Measurements from ENCODE around the gene ANKRD44.

The ANKRD44 gene

DNA sequence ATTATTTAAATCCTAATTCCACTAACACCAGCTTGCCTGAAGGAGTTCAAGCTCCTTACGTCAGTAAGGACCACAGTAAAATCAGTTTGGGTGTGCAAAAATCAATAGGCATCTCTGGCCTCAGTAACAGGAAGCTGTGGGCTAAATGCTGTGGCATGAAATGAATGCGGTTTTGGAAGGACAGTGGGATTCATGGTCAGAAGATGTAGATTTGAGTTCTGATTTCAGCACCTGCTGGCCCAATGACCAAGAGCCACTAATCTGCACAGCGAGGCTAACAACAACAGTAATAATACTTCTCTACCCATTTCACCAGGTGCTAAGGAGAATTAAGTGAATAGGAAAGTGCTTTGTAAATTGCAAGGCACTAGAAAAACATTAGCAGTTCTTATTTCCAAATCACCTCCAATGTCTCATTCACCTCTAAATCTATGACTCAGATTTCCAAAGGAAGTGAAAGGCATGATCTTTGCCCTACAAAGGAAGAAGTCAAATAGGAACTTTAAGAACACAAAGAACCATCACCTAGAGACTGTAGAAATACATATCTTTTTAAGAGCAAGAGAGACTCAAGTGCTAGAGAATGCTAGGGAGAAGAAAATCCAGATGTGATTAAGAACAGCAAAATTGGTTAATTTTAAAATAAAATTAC lies 172.6 kb downstream of the ANKRD44 start:
- DNase-seq, result no peak

DNA sequence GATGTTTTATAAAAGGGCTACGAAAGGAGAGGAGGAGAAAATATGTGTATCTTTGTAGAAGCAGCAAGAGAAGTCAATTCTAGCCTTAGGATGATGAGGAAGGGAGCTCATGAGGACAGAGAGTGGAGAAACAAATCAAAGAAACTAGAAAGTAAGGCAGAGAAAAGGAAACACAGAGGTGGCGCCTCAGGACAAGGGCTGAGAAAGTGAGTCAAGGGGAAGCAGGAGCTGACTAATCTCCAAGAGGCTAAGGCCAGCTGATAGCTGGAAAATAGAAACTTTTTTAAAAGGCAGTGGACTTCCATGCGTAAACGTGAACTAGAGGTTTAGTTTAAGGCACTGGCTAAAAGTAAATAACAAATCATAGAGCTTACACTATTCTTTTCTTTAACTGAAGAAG lies 173.3 kb downstream of the ANKRD44 start:
- no peak for DNase-seq

DNA sequence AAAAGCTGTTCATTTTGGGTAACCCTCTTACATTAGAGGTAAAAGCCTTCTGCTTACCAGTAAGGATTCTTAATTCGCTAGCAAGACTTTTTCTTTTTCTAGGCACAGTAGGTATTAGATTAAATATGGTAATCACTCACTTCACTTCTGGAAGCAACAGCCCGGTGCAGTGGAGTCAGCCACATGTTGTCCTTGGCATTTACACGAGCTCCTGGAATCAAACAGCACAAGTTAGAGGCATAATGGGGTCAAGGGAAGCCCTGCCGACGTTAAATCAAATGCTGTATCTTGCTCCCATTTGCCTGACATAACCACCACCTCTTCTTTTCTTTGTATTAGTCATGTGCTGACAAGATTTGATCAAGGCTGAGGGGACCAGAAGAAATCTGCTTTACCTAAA lies 174.1 kb downstream of the ANKRD44 start:
- DNase-seq, result no peak

DNA sequence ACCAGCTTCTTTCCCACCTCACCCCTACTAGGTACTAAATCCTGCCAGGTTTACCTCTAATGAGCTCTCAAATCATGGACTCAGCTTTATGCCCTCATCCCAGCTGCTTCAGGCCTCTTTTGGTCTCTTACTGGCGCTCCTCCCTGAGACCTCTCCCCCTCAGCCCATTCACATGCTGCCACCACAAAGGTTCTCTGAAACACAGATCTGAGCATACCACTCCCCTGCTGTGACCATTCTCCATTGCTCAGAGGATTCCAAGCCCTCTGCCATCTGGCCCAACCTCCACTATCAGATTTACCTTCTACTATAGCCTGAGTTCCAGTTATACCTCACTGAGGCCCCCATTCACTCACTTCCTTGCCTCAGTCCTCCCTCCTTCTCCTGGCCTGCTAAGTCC lies 174.8 kb downstream of the ANKRD44 start:
- no peak for DNase-seq

DNA sequence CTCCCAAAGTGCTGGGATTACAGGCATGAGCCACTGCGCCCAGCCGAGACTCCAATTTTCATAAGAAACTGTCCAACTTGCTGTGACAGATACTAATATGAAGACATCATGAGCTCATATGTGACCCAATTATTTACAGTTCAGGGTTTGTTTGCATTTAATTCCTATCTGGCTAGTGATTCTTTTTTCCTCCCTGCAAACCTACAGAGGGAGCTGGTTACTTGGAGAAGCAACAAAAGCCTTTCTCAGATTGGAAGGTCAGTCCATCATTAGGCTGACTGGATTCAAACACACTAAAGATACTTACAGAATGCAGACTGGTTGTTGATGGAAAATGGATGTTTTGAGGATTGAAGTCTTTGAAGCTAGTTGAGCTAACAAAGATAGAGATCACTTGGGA lies 176.4 kb downstream of the ANKRD44 start:
- no peak for DNase-seq

DNA sequence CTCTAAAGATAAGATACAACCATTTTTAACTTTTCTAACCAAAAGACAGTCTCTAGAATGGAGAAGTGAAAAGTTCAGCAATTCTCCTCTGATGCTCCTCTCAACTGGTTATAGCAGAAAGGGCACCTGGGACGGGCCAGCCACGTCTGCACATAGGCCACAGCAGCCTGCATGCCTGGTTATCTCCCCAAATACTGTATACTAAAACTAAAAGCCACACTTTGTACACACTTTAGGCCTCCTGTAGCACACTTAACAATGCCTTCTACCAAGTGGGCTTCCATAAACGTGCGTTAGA lies 179.1 kb downstream of the ANKRD44 start:
- DNase-seq, result no peak

DNA sequence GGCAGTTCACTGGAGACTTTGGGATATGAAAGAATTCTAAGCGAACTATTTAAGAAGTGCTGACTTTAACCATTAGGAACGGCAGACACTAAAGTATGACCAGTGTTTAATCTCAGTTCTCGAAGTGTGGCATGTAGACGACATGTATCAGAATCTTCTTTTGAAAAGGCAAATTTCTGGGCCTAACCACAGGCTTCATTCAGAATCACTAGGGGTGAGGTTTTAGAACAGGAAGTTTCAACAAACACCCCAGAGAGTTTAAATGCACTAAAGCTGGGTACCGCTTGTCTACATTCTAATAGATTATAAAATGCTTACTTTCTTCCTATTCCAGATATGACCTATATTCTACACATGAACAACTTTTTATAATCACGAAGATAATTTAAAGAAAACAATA lies 180.3 kb downstream of the ANKRD44 start:
- DNase-seq, result no peak

DNA sequence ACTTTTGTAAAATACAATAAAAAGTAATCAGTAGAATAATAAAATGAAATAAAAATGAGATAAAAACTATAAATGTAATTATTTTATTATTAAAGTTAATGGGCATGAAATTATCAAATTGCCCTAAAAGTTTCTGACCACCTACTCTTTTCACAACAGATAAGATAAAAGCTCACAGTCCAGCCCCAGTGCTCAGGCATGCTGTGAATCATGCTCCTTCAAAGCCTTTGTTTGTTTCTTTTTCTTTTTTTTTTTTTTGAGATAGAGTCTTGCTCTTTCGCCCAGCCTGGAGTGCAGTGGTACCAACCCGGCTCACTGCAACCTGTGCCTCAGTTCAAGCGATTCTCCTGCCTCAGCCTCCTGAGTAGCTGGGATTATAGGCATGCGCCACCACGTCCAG lies 181.7 kb downstream of the ANKRD44 start:
- DNase-seq, result no peak

DNA sequence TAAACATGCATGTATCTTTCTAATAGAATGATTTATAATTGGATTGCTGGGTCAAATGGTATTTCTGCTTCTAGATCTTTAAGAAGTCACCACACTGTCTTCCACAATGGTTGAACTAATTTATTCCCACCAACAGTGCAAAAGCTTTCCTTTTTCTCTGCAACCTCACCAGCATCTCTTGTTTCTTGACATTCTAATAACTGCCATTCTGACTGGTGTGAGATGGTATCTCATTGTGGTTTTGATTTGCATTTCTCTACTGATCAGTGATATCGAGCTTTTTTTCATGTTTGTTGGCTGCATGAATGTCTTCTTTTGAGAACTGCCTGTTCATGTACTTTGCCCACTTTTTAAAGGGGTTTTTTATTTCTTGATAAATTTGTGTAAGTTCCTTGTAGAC lies 182.5 kb downstream of the ANKRD44 start:
- no peak for DNase-seq

DNA sequence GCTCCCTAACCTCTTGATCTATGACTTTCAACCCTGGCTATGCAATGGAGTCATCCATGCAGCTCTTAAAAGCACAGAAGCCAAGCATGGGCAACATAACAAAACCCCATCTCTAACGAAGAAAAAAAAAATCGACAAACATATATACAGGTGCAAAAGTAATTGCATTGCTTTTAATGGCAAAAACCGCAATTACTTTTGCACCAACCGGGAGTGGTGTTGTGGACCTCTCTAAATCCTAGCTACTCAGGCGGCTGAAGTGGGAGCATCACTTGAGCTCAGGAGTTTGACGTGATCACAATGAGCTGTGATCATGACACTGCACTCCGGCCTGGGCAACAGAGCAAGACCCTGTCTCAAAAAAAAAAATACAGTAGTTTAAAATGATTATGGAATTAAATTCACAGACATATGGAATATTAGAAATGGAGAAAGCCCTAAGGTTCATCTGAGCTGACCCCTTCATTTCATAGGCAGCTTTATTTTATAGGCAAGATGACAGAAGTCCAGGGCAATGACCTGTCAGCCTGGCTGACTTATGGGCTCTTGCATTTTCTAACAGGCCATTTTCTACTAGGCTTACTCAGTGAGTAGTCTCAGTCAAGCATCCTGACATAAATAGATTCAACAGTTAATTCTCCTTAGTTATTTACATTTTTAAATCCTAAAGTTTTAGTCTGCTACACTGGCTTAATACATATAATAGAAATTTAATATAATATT lies 183.8 kb downstream of the ANKRD44 start:
- DNase-seq, result no peak

DNA sequence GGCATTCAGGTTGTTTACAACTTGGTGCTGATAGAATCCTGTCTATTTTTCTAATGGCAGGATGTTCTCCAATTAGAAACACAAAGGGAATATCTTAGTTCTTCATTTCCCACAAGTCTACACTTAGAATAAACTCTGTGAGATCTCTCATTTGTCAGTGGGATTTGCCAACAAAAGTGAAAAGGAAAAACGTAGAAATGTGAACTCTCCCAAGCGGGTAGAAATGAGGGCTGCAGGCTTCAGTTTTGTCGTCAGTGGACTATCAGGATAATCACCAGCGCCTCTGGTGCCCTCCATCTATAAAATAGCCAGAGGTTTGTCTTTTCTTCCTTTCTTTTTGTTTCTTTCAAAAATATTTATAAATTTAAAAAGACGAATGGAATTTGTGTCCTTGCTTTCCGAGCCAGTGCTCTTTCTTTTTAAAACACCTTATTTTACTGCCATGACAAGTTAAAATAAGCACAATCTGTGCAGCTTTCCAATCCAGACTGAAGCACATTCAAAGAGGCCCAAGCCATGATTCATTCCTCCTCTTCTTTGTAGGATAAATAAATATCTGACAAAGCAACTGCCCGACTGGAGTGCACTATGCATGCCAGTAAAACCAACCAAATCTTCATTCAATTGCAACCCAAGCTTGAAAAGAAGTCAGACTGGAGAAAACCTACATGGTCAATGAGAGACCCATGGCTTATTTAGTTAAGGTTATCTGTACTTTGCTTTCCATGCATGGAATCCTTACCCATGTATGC lies 185.8 kb downstream of the ANKRD44 start:
- no peak for DNase-seq

DNA sequence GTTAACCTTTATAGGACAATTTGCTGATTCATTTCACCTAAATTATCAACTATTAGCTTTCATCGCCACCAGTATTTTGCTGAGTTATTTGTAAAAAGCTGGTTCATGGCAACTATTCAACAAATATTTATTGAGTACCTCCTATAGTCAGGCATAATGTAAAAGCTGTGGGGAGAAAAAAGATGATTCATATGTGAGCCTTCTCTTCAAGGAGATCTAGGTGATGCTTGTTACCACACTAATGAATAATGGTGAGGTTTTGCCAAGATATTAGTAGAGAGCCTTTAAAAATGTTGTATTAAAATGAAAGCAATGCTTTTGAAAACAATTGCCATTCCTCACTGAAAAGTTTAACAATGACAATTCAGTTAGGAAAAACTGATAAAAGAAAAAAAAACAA lies 187.8 kb downstream of the ANKRD44 start:
- no peak for DNase-seq

DNA sequence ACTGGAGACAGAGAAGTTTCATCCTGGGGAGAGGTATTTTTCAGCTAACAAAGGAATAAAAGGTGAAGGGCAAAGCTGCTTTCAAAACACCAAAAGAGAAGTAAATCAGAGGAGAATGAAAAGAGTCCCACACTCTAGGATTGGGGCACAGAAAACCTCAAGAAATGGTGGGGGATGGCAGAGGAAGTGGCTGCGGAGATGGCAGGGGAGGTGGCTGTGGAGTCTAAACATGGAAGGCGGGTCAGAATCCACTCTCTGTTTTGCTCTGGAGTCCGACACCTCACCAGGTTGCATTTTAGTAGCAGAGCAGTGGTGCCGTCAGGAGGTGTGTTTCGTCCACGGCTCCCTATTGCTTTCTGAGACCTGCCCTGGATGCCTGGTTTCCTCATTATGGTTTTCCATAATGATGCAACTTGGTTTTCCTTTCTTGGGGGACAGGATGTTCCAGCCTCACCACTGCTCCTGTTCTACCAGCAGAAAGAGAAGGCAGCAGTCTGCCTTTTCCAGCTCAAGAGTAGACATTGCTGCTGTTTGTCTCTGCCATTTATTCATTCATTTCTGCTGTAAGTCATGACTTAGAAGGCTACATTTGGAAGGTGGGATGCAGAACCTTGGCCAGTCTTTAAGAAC lies 188.7 kb downstream of the ANKRD44 start:
- no peak for DNase-seq

DNA sequence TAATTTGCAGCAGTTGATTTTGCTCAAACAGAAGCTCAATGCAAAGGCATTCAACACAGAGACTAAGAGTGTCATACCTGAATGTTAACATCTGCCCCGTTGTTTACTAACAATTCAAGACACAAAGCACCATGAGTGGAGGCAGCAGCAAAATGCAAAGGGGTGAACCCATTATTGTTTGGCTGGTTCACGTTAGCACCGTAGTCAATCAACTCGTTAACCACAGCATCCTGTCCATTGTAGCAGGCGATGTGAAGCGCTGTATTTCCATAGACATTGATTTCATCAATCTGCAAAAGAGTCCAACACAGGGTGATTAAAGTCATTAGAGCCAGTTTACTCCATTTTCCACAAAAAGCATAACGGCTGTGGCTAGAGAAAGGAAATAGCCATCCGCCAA lies 189.3 kb downstream of the ANKRD44 start:
- DNase-seq, result no peak

DNA sequence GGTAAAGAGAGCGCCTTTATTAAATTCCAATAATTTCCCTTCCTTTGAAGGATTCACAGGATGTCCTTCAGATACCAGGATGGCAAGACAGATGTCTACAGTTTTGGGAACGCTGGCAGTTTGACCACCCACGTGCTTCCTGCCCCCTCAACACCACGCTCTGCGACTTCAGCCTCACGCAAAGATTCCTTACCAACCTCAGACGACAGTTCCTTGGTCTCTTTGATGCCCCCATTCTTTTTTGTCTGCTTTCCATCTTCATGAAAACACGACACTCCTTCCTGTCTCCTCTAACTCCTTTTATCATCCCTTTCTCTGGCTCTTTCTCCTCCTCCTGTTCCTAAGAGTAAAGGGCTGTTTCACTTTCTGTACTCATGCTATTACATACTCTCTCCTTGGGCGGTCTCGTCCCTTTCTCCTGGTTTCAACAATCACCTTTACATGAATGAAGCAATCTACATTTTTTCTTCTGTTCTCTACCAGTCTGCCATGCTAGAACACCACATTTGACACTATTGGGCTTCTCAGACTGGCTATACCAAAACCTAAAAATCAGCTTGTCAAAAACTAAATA lies 194.2 kb downstream of the ANKRD44 start:
- DNase-seq, result no peak

DNA sequence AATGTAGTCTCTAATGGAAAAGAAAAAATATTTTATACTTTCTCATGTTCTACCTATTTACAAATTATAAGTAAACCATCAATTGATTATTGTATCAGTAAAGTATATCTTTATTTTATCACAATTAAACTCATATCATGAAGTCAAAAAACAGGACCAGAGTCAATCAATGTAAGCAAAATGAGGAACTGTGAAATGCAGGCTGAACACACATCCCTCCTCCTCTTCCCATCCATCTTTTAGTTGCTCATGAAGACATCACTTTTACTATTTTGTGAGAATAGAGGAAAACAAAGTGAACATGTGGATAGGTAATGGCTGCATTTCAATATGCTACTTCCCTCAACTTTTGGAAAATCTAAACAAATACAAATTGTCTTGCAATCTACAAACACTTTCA lies 195.3 kb downstream of the ANKRD44 start:
- no peak for DNase-seq

DNA sequence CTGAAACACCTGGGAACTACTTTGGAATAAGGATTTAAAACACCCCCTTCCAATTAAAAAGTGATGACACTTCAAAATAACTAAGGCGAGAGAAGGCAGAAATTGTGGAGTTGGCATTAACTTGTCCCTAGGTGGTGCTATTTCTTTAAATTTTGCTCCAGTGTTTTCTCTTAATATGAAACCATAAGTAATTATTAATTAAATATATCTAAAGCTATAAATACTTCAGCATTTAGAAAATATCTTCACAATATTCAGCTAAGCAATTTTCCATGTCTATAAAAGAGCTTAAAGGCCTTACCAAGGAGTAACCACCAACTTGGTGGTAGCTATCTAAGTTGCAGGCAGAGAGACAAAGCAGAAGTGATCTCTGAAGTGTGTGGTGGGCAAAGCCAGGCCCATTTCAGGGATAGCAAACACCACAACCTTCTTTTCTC lies 197.3 kb downstream of the ANKRD44 start:
- DNase-seq, result peak; percentile 46

DNA sequence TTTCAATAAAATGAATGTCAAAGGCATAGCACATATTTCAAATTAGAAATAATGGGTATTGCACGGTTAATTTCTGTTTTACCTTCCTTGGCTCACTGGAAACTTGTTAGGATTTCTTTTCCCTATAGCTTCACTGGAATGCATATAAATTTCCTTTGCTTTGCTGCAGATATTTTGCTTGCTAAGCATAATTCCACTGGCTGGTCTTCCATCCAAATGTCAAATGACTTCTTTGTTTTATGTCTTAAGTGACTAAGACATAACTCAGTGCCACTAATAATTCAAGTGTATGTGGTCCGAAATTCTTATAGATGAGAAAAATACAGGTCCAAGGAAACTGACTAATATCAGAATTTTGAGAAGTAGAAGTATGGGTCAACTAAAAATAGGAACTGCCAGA lies 201.3 kb downstream of the ANKRD44 start:
- no peak for DNase-seq

DNA sequence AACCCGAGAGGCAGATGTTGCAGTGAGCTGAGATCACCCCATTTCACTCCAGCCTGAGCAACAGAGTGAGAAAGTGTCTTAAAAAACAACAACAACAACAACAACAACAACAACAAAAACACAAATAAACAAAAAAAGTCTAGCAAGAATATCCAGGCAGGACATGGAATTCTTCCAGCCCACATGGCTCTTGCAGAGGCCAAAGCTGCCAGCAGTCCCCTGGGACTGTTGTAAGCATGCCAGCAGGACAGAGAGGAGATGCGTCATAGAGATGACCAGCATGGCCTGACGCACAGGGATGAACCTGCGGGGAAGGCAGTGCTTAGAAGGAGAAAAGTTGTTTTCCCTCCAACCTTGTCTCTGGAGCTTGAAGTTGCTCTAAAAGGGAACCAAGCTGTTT lies 201.8 kb downstream of the ANKRD44 start:
- peak; percentile 36 for DNase-seq

DNA sequence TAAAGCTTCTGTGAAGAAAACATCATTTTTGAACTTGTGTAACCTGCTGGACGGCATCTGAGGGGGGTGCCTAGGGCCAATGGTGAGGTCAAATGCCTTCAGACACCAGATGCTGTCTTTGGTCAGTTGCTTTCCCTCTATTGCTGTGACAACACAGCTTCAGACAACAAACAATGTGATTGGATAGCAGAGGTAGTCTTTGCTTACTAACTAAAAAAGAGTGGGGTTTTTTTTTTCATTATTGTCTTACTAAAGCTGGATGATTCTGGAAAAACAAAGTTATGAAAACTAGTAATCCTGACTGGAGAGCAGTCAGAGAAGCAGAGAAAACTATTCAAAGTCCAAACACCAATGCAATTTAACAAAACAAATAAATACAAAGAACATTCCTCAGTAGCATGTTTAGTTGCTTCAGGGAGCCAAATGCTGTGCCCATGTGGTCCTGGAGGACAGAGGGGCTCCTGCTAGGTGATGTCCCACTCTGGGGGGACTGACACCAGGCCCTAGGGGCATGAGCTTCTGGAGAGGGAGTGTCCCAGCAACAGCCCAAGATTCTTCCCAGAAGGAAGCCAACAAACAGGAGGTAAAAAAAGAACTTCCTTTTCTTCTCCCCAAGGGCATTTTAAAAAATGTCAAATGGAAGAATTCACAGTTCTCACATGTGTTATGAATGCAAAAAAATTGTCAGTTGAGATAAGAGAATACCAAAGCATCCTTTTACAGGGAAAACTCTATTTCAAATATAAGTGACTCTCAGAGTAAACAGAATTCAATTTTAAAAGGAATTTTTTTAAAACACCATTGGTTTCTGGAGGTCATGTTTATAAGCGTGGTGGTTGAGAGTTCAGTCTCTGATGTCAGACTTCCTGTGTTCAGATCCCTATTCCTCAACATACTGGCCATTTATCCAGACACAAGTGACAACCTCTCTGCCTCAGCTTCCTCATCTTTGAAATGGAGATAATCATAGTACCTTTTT lies 203.0 kb downstream of the ANKRD44 start:
- DNase-seq, result peak; percentile 28

DNA sequence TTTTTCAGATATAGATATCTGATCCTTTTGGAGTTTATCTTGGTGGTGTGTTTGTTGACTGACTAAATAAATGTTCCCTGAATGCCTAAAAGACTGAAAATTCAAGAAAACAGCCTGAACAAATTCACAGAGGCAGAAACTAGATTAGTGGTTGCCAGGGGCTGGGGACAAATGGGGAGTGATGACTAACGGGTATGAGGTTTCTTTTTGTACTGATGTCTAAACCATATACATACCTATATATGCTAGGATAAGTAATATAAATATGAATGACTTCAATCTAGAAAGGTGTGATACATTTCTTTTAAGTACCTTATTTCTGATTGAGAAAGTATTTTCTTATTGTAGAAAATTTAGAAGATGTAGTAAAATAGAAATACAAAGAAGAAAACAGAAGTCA lies 207.2 kb downstream of the ANKRD44 start:
- no peak for DNase-seq

DNA sequence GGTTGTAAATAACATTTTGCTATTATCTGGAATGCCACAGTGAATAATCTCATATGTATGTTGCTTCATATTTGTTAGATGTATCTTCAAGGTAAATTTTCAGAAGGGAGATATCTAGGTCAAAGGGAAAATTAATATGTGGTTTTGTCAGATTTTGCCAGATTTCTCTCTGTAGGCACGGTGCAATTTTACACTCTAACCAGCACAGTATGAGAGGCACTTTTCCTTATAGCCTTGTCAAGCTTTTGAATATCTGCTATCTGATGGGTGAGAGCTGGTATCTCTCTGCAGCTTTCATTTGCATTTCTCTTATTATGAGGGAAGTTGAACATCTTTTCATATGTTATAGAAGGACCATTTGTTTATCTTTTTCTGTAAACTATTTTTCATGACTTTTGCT lies 208.3 kb downstream of the ANKRD44 start:
- no peak for DNase-seq
